OCI-LY7 (cell line): Measurements from ENCODE around the gene KCNIP4.

Source experiments
- EZH2phosphoT487 ChIP-seq: fragments of 200-600 bp; sonication (generic); IDR thresholded peaks from 2 replicates; pipeline ENCODE4 v1.6.1; 2018; ENCODE audit warnings: low read depth, borderline replicate concordance, mild to moderate bottlenecking, mixed run types, antibody characterized with exemption, low read length, moderate library complexity, mixed read lengths
- TF ChIP-seq, protein P1 (sequence below): fragments of 200-600 bp; sonication (generic); conservative IDR thresholded peaks from 2 replicates; pipeline ENCODE4 v1.5.1; 2014; ENCODE audit warnings: mild to moderate bottlenecking, antibody characterized with exemption, low read length, moderate library complexity, mixed read lengths

DNA sequence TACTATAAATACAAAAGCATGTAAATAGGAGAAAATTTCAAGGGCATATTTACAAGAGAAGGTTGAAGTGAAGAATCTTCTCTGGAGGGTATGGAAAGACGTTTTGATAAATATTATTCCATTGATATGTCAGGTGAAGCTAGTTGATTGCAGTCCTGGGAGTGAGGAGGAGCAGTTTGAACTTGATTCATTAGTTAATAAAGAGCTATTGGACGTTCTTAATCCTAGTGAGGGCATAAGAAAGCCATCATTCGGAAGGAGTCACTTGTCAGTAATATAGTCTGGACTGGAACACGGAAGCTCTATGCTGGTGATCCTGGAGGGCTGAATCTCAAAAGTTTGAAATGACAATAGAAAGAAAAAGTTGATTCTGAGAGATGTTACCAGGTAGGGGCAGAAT lies 793.2 kb downstream of the KCNIP4 start:
- TF ChIP-seq, protein P1, sequence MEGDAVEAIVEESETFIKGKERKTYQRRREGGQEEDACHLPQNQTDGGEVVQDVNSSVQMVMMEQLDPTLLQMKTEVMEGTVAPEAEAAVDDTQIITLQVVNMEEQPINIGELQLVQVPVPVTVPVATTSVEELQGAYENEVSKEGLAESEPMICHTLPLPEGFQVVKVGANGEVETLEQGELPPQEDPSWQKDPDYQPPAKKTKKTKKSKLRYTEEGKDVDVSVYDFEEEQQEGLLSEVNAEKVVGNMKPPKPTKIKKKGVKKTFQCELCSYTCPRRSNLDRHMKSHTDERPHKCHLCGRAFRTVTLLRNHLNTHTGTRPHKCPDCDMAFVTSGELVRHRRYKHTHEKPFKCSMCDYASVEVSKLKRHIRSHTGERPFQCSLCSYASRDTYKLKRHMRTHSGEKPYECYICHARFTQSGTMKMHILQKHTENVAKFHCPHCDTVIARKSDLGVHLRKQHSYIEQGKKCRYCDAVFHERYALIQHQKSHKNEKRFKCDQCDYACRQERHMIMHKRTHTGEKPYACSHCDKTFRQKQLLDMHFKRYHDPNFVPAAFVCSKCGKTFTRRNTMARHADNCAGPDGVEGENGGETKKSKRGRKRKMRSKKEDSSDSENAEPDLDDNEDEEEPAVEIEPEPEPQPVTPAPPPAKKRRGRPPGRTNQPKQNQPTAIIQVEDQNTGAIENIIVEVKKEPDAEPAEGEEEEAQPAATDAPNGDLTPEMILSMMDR = no peak
- TF ChIP-seq EZH2phosphoT487 = no peak
